HepG2 (cell line): ENCODE measurements around the gene DAAM1. TPM values are rescaled to one million over a fixed set of nuclear protein-coding genes. Genes with fewer than 3 reads are reported as not detected.
A peak's percentile ranks its signal among the peaks of the same experiment; 100 is the strongest.

Source experiments
- CENPX ChIP-seq: sonication (generic); formaldehyde crosslinking; IDR thresholded peaks from 2 replicates; pipeline ENCODE4 v1.9.0; 2021; ENCODE audit warnings: mild to moderate bottlenecking, missing genetic modification reagents, moderate library complexity
- EED ChIP-seq: sonication (generic); formaldehyde crosslinking; IDR thresholded peaks from 2 replicates; pipeline ENCODE4 v1.5.0; 2020; ENCODE audit warnings: mild to moderate bottlenecking, missing genetic modification reagents
- FOXA1 ChIP-seq, 2 experiments: fragments of 450-650 bp in 1 of 2; sonication (generic) in 1 of 2; formaldehyde crosslinking in 1 of 2; IDR thresholded peaks; 2 replicates each; pipeline versions ENCODE4 v1.4.0 to v1.6.1; 2016 to 2020; ENCODE audit warnings: missing genetic modification reagents in 1 of 2
- FOXJ3 ChIP-seq: sonication (generic); formaldehyde crosslinking; IDR thresholded peaks from 2 replicates; pipeline ENCODE4 v1.4.0; 2020; ENCODE audit warnings: missing genetic modification reagents, mild to moderate bottlenecking, borderline replicate concordance
- HDAC1 ChIP-seq: sonication (generic); formaldehyde crosslinking; IDR thresholded peaks from 2 replicates; pipeline ENCODE4 v1.5.1; 2020; ENCODE audit warnings: mild to moderate bottlenecking, missing genetic modification reagents
- HOXD1 ChIP-seq: sonication (generic); formaldehyde crosslinking; IDR thresholded peaks from 2 replicates; pipeline ENCODE4 v1.5.0; 2020; ENCODE audit warnings: missing genetic modification reagents
- KAT8 ChIP-seq: IDR thresholded peaks from 2 replicates; pipeline ENCODE4 v1.6.1; 2016; ENCODE audit warnings: missing genetic modification reagents, missing compliant biosample characterization
- KLF11 ChIP-seq: IDR thresholded peaks from 2 replicates; pipeline ENCODE4 v1.6.1; 2016; ENCODE audit warnings: missing compliant biosample characterization
- MAFK ChIP-seq, 2 experiments: IDR thresholded peaks in 1 of 2; conservative IDR thresholded peaks in 1 of 2; 2 replicates each; pipeline ENCODE4 v1.6.1; 2011; ENCODE audit warnings: improper control_type of control experiment in 2 of 2, low read length in 2 of 2
- MEIS1 ChIP-seq: sonication (generic); formaldehyde crosslinking; IDR thresholded peaks from 2 replicates; pipeline ENCODE4 v1.9.0; 2021; ENCODE audit warnings: mild to moderate bottlenecking, missing genetic modification reagents, moderate library complexity, borderline replicate concordance
- NFYC ChIP-seq: IDR thresholded peaks from 2 replicates; pipeline ENCODE4 v1.6.1; 2016; ENCODE audit warnings: missing genetic modification reagents, missing compliant biosample characterization
- PTBP1 ChIP-seq: fragments of 200-400 bp; formaldehyde crosslinking; IDR thresholded peaks from 2 replicates; pipeline ENCODE4 v1.6.1; 2018; ENCODE audit warnings: low read length, low read depth; ENCODE audit not compliant: poor library complexity, severe bottlenecking
- SCMH1 ChIP-seq: sonication (generic); formaldehyde crosslinking; IDR thresholded peaks from 2 replicates; pipeline ENCODE4 v1.9.0; 2021; ENCODE audit warnings: missing genetic modification reagents, mild to moderate bottlenecking, borderline replicate concordance
- THAP11 ChIP-seq: IDR thresholded peaks from 2 replicates; pipeline ENCODE4 v1.6.1; 2016; ENCODE audit warnings: missing biosample characterization, missing genetic modification reagents
- ZBTB8A ChIP-seq: sonication (generic); formaldehyde crosslinking; IDR thresholded peaks from 2 replicates; pipeline ENCODE4 v1.4.0; 2020; ENCODE audit warnings: mild to moderate bottlenecking, low read depth, missing genetic modification reagents, borderline replicate concordance
- ZNF256 ChIP-seq: sonication (generic); formaldehyde crosslinking; conservative IDR thresholded peaks from 2 replicates; pipeline ENCODE4 v1.4.0; 2020; ENCODE audit warnings: missing genetic modification reagents
- ZNF274 ChIP-seq: sonication (generic); formaldehyde crosslinking; IDR thresholded peaks from 2 replicates; pipeline ENCODE4 v1.5.1; 2020; ENCODE audit warnings: mild to moderate bottlenecking, missing genetic modification reagents
- ZNF317 ChIP-seq: sonication (generic); formaldehyde crosslinking; IDR thresholded peaks from 2 replicates; pipeline ENCODE4 v1.5.0; 2020; ENCODE audit warnings: mild to moderate bottlenecking, missing genetic modification reagents
- ZNF430 ChIP-seq: sonication (generic); formaldehyde crosslinking; IDR thresholded peaks from 2 replicates; pipeline ENCODE4 v1.9.0; 2021; ENCODE audit warnings: mild to moderate bottlenecking, missing genetic modification reagents
- ZNF446 ChIP-seq: sonication (generic); formaldehyde crosslinking; IDR thresholded peaks from 2 replicates; pipeline ENCODE4 v1.5.0; 2020; ENCODE audit warnings: mild to moderate bottlenecking, missing genetic modification reagents
- ZNF496 ChIP-seq: sonication (generic); formaldehyde crosslinking; IDR thresholded peaks from 2 replicates; pipeline ENCODE4 v1.8.1; 2023; ENCODE audit warnings: mild to moderate bottlenecking, moderate library complexity, missing genetic modification reagents; ENCODE audit not compliant: insufficient replicate concordance
- ZNF549 ChIP-seq: sonication (generic); formaldehyde crosslinking; IDR thresholded peaks from 2 replicates; pipeline ENCODE4 v1.5.0; 2020; ENCODE audit warnings: missing genetic modification reagents
- ZNF619 ChIP-seq: sonication (generic); formaldehyde crosslinking; IDR thresholded peaks from 2 replicates; pipeline ENCODE4 v1.4.0; 2020; ENCODE audit warnings: mild to moderate bottlenecking, missing genetic modification reagents
- ZNF749 ChIP-seq: sonication (generic); formaldehyde crosslinking; IDR thresholded peaks from 2 replicates; pipeline ENCODE4 v1.8.0; 2022; ENCODE audit warnings: mild to moderate bottlenecking, missing genetic modification reagents, moderate library complexity, borderline replicate concordance
- polyA plus RNA-seq, 8 experiments: library from polyadenylated mRNA; depleted of rRNA in 3 of 8; stranded (reverse) in 7 of 8; unstranded in 1 of 8; fragments of >200 nt; fragmentation: Illumina TruSeq in 4 of 8; extraction: Trizol in 4 of 8; gene quantifications; 2 replicates each; pipeline versions ENCODE4 v1.2.1 to v1.2.3, GENCODE V29; 2011 to 2016; ENCODE audit warnings: low read depth in 4 of 8, missing spikeins in 1 of 8, mixed read lengths in 1 of 8; ENCODE audit not compliant: insufficient read depth in 1 of 8
- total RNA-seq, 5 experiments: library from RNA; depleted of rRNA; stranded (reverse); fragments of >200 nt; fragmentation: Illumina TruSeq; extraction: Trizol; gene quantifications; 2 replicates each; pipeline ENCODE4 v1.2.3, GENCODE V29; 2016; ENCODE audit warnings: low read depth in 1 of 5
- TF ChIP-seq, protein P1 (sequence below), 2 experiments: sonication (generic) in 1 of 2; formaldehyde crosslinking in 1 of 2; IDR thresholded peaks; 2 replicates each; pipeline versions ENCODE4 v1.4.0 to v1.6.1; 2016 to 2020; ENCODE audit warnings: borderline replicate concordance in 1 of 2, low read depth in 1 of 2, mild to moderate bottlenecking in 1 of 2, missing genetic modification reagents in 1 of 2
- TF ChIP-seq, protein P2 (sequence below): sonication (generic); formaldehyde crosslinking; IDR thresholded peaks from 2 replicates; pipeline ENCODE4 v1.8.1; 2022; ENCODE audit warnings: mild to moderate bottlenecking, missing genetic modification reagents

The DAAM1 gene
- total and polyA plus RNA-seq, 2 of the 13 experiments (the other 11 are each of a cell fraction or from before 2014, with no cell fraction given), result 10.9 to 24.5 TPM

DNA sequence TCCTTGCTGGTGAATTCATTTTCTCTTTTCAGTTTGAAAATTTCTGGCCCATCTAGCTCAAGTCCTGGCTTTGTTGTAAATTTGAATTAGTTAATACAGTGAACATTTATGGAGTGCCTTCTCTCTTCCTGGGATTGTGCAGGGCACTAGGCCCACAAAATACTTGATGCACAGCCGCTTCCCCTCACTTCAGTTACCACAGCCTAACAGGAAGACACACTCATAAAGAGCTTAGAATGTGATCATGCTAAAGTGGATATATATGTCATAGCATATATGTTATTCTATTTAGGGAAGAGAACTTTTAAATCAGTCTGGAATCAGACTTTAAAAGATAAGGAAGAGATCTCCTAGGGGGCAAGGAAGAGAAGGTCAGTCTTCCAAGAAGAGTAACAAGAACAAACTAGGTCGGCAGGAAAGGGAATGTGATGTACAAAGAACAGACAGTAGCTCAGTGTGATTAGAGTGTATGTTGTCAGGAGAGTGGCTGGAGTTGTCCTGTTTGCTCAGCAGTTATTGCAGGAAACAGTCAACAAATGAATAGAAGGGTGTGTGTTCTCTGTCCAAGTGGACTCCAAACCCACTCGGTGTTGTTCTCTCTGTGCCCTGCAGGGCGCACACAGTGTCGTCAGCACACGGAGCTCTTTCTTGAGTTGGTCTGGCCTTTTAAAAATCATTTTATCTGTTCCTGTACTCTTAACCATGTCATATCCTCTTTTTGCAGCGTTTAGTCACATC lies 74.4 kb downstream of the DAAM1 start (continued):
- TF ChIP-seq, protein P1, sequence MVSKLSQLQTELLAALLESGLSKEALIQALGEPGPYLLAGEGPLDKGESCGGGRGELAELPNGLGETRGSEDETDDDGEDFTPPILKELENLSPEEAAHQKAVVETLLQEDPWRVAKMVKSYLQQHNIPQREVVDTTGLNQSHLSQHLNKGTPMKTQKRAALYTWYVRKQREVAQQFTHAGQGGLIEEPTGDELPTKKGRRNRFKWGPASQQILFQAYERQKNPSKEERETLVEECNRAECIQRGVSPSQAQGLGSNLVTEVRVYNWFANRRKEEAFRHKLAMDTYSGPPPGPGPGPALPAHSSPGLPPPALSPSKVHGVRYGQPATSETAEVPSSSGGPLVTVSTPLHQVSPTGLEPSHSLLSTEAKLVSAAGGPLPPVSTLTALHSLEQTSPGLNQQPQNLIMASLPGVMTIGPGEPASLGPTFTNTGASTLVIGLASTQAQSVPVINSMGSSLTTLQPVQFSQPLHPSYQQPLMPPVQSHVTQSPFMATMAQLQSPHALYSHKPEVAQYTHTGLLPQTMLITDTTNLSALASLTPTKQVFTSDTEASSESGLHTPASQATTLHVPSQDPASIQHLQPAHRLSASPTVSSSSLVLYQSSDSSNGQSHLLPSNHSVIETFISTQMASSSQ (IDR thresholded peaks at IDR 0.05; ENCODE audit: low read depth), result no peak
- TF ChIP-seq, protein P1 (CRISPR knock-in tag; IDR thresholded peaks at IDR 0.05; ENCODE audit: borderline replicate concordance), result peak; percentile 30; the same call in 1 of the 2 replicates
- TF ChIP-seq ZNF256 (CRISPR knock-in tag) (no peak), ZNF619 (CRISPR knock-in tag) (no peak), FOXA1 (IDR thresholded peaks at IDR 0.05) (peak; percentile 72), FOXA1 (CRISPR knock-in tag; IDR thresholded peaks at IDR 0.05) (peak; percentile 93), ZNF274 (CRISPR knock-in tag) (no peak), MAFK (conservative IDR thresholded peaks at IDR 0.05 in 1 of 2, IDR thresholded peaks at IDR 0.05 in 1 of 2; ENCODE audit: low read length in 2 of 2) (peak; percentile 81 to 86), CENPX (CRISPR knock-in tag) (no peak), PTBP1 (no peak), KAT8 (CRISPR knock-in tag) (peak; percentile 61; the same call in 1 of the 2 replicates), EED (CRISPR knock-in tag) (no peak), HDAC1 (peak; percentile 50; the same call in 1 of the 2 replicates), HOXD1 (CRISPR knock-in tag) (no peak), ZNF749 (CRISPR knock-in tag) (no peak), MEIS1 (CRISPR knock-in tag) (no peak), ZBTB8A (CRISPR knock-in tag) (no peak), THAP11 (CRISPR knock-in tag) (peak; percentile 68), KLF11 (CRISPR knock-in tag) (no peak), ZNF430 (CRISPR knock-in tag) (no peak), SCMH1 (CRISPR knock-in tag) (no peak), ZNF496 (no peak), ZNF317 (CRISPR knock-in tag) (no peak), NFYC (no peak), ZNF549 (CRISPR knock-in tag) (no peak), FOXJ3 (CRISPR knock-in tag) (peak; percentile 78; the same call in 1 of the 2 replicates), ZNF446 (CRISPR knock-in tag) (no peak)
- TF ChIP-seq, protein P2, sequence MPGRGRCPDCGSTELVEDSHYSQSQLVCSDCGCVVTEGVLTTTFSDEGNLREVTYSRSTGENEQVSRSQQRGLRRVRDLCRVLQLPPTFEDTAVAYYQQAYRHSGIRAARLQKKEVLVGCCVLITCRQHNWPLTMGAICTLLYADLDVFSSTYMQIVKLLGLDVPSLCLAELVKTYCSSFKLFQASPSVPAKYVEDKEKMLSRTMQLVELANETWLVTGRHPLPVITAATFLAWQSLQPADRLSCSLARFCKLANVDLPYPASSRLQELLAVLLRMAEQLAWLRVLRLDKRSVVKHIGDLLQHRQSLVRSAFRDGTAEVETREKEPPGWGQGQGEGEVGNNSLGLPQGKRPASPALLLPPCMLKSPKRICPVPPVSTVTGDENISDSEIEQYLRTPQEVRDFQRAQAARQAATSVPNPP (CRISPR knock-in tag), result no peak
